Diencephalon (tissue), 1 donor: ENCODE measurements around the gene PTPRQ. TPM values are rescaled to one million over a fixed set of nuclear protein-coding genes. Genes with fewer than 3 reads are reported as not detected.

Experiments
- total RNA-seq: library from RNA; depleted of rRNA; stranded (reverse); fragments of >200 nt; gene quantifications from one replicate; pipeline ENCODE4 v1.2.3, GENCODE V29; 2014

The PTPRQ gene, protein sequence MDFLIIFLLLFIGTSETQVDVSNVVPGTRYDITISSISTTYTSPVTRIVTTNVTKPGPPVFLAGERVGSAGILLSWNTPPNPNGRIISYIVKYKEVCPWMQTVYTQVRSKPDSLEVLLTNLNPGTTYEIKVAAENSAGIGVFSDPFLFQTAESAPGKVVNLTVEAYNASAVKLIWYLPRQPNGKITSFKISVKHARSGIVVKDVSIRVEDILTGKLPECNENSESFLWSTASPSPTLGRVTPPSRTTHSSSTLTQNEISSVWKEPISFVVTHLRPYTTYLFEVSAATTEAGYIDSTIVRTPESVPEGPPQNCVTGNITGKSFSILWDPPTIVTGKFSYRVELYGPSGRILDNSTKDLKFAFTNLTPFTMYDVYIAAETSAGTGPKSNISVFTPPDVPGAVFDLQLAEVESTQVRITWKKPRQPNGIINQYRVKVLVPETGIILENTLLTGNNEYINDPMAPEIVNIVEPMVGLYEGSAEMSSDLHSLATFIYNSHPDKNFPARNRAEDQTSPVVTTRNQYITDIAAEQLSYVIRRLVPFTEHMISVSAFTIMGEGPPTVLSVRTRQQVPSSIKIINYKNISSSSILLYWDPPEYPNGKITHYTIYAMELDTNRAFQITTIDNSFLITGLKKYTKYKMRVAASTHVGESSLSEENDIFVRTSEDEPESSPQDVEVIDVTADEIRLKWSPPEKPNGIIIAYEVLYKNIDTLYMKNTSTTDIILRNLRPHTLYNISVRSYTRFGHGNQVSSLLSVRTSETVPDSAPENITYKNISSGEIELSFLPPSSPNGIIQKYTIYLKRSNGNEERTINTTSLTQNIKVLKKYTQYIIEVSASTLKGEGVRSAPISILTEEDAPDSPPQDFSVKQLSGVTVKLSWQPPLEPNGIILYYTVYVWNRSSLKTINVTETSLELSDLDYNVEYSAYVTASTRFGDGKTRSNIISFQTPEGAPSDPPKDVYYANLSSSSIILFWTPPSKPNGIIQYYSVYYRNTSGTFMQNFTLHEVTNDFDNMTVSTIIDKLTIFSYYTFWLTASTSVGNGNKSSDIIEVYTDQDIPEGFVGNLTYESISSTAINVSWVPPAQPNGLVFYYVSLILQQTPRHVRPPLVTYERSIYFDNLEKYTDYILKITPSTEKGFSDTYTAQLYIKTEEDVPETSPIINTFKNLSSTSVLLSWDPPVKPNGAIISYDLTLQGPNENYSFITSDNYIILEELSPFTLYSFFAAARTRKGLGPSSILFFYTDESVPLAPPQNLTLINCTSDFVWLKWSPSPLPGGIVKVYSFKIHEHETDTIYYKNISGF (N-terminal part only)
- total RNA-seq: 2.5 TPM

DNA sequence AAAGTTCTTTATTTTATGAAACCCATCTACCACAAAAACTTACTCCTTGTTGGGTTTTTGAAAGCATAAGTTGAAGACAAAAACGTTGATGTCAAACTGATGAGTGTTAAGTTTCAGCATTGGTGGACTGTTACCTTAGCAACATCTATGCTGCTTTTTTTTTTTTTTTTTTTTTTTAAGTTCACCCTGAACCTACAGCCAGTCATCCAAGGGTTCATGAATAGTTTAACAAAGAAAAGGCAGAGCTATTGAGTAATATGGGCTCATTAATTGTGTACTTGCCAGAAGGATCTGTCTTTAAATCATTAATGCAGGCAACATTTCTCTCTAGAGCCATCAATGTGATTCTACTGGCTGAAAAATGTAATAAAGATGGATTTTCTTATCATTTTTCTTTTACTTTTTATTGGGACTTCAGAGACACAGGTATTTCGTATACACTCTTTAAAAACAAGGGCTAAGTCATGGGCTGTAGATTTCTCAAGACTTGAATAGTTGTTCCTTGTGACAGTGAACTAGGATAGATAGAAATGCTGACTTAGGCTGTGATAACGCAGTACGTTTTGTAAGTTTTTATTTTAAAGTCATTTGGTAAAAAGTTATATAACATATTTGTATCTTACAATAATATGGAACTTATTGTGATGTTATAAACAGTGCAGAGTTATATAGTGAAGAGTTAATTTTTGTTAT lies at the start of gene PTPRQ:
PTPRQ (plus strand) TSS at position 262 of the 693 bp plus-strand sequence; CDS start at position 373, 111 bp downstream.

DNA sequence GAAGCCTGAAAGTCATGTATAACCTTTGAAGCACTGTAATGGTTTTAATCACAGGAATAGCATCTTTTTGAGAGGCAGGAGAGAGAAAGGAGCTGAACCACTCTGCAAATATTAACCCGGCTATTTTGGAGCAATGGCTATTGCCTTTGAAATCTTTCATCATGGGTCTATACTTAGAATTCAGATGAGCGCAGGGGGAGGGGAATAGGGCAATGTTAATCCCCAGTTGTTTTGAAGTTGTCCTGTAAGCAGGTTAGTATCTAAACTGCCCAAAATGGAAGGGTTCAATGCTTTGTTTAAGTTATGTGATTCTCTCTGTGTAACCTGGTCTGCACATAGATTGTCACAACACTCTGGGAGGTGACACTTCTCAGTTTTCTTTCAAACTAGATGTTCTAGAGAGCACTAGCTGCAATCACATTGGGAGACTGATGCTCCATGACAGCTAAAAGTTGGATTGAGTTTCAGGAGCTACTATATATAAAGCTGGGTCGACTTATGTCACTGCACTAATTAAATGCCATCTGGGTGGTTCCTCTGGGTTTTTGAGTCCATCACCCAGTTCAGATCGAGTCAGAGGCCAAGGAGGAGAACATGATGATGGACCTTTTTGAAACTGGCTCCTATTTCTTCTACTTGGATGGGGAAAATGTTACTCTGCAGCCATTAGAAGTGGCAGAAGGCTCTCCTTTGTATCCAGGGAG lies 263.2 kb downstream of the PTPRQ start, which contains the start of gene MYF6:
MYF6 (plus strand) TSS at position 509 of the 704 bp plus-strand sequence; CDS start at position 595, 86 bp downstream.

DNA sequence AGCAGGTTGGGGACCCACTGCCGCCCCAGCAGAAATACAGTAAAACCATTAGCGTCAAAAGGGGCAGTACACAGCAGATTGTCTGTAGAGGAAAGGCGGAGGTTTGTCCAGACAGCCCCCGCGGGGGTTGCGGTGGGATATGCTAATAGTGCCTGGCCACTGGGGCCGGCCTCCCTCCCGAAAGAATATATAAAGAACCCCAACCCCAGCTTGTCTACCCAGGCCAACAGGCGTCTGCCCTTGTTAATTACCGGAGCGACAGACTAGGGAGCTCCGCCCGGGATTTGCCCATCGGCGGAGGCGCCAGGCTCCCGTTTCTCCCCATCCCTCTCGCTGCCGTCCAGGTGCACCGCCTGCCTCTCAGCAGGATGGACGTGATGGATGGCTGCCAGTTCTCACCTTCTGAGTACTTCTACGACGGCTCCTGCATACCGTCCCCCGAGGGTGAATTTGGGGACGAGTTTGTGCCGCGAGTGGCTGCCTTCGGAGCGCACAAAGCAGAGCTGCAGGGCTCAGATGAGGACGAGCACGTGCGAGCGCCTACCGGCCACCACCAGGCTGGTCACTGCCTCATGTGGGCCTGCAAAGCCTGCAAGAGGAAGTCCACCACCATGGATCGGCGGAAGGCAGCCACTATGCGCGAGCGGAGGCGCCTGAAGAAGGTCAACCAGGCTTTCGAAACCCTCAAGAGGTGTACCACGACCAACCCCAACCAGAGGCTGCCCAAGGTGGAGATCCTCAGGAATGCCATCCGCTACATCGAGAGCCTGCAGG lies 272.8 kb downstream of the PTPRQ start, which contains the start of gene MYF5:
MYF5 (plus strand) TSS at position 217 of the 774 bp plus-strand sequence; CDS start at position 369, 152 bp downstream.

